Panc1 (cell line): ENCODE measurements around the gene EAF2. TPM values are rescaled to one million over a fixed set of nuclear protein-coding genes. Genes with fewer than 3 reads are reported as not detected.

Experiments
- ATAC-seq: fragments of 200-7000 bp; cut with Tn5 transposase; 2 replicates; pipeline ENCODE4 v1.9.1; 2020; ENCODE audit warnings: mild to moderate bottlenecking, moderate library complexity
- BruUV-seq: library from RNA; stranded (reverse); fragments of 400-500 nt; replicated peaks from 2 replicates; lab custom pipeline; 2021; lab: Mats Ljungman, UMichigan
- CTCF ChIA-PET: fragments of 300-600 bp; sonication (Branson Sonifier 250); formaldehyde crosslinking; loops from one replicate; lab custom pipeline; 2022; ENCODE audit warnings: antibody characterized with exemption; lab: Charles Lee
- POLR2A ChIA-PET: fragments of 300-600 bp; sonication (Branson Sonifier 250); formaldehyde crosslinking; loops from one replicate; lab custom pipeline; 2022; ENCODE audit warnings: antibody characterized with exemption; lab: Charles Lee
- DNase-seq: peaks from one replicate; pipeline ENCODE4 v3.0.0-alpha.2; 2010; ENCODE audit warnings: low read depth, low spot score
- H3K27ac ChIP-seq: 2 replicates; pipeline ENCODE4 v1.5.1; 2011; ENCODE audit warnings: mild to moderate bottlenecking, low read length, inconsistent platforms
- H3K27me3 ChIP-seq: fragments of 200-500 bp; sonication (Bioruptor generic); 2 replicates; pipeline ENCODE4 v1.6.0; 2014; ENCODE audit warnings: low read length, inconsistent platforms; ENCODE audit not compliant: control insufficient read depth, insufficient read depth
- H3K36me3 ChIP-seq: fragments of 200-500 bp; sonication (Bioruptor generic); 2 replicates; pipeline ENCODE4 v1.5.1; 2014; ENCODE audit warnings: inconsistent platforms, mild to moderate bottlenecking, low read length, moderate library complexity; ENCODE audit not compliant: control insufficient read depth, insufficient read depth
- H3K4me1 ChIP-seq: 2 replicates; pipeline ENCODE4 v1.5.1; 2011; ENCODE audit warnings: inconsistent platforms, mild to moderate bottlenecking, low read length, moderate library complexity; ENCODE audit not compliant: control insufficient read depth, insufficient read depth
- H3K4me3 ChIP-seq, 2 experiments: 2 replicates each; pipeline ENCODE4 v1.5.1; 2011 to 2012; ENCODE audit warnings: low read depth in 2 of 2, low read length in 2 of 2, mild to moderate bottlenecking in 2 of 2, inconsistent platforms in 1 of 2, moderate library complexity in 1 of 2
- H3K9me3 ChIP-seq: fragments of 200-500 bp; sonication (Bioruptor generic); 2 replicates; pipeline ENCODE4 v1.5.1; 2014; ENCODE audit warnings: low read depth, mild to moderate bottlenecking, inconsistent platforms, low read length, moderate library complexity; ENCODE audit not compliant: control insufficient read depth, insufficient read depth
- CTCF ChIP-seq: fragments of 450-650 bp; IDR thresholded peaks from 2 replicates; pipeline ENCODE4 v1.5.1; 2017; ENCODE audit warnings: mild to moderate bottlenecking
- POLR2AphosphoS5 ChIP-seq: IDR thresholded peaks from 2 replicates; pipeline ENCODE4 v1.6.1; 2012; ENCODE audit warnings: mild to moderate bottlenecking, low read depth, low read length, moderate library complexity
- SIN3A ChIP-seq: IDR thresholded peaks from 2 replicates; pipeline ENCODE4 v1.6.1; 2012; ENCODE audit warnings: low read depth, mild to moderate bottlenecking, low read length, moderate library complexity, borderline replicate concordance; ENCODE audit not compliant: insufficient read depth
- TCF7L2 ChIP-seq: IDR thresholded peaks from 2 replicates; pipeline ENCODE4 v1.6.1; 2011; ENCODE audit warnings: mild to moderate bottlenecking, low read depth, low read length, inconsistent platforms
- in situ Hi-C: cut with HindIII; loops from 2 replicates; pipeline ENCODE4 v1.10.0; 2016; ENCODE audit warnings: low sequenced_read_pairs, low pct_unique_long_range_greater_than_20kb
- intact Hi-C: fragments of 100-400 bp; cut with micrococcal nuclease; formaldehyde crosslinking; loops from one replicate; pipeline ENCODE4 v1.10.0; 2022; ENCODE audit not compliant: unreplicated experiment
- total RNA-seq: library from RNA; stranded (reverse); gene quantifications from one replicate; pipeline ENCODE4 v1.2.1, GENCODE V29; 2021; ENCODE audit not compliant: unreplicated experiment
- TF ChIP-seq, protein P1 (sequence below), 2 experiments: IDR thresholded peaks; 2 replicates each; pipeline ENCODE4 v1.6.1; 2011 to 2012; ENCODE audit warnings: low read depth in 2 of 2, control low read depth in 1 of 2, low read length in 1 of 2, mild to moderate bottlenecking in 1 of 2, moderate library complexity in 1 of 2; ENCODE audit not compliant: insufficient read depth in 1 of 2

Gene EAF2
- total RNA-seq, 1 experiment from 2014 or later: 5.3 TPM

- H3K4me3 ChIP-seq: no peak overlapping the region
- ChIA-PET POLR2A (no interaction called here), CTCF (interaction anchor here (0.6 kb wide), 1 partner anchor 220 kb away, joined by 7 read pairs; no protein-coding TSS in a partner anchor)
- no peaks in the 10 kb centered on the region for H3K4me1 ChIP-seq
- DNase-seq (no peak), ATAC-seq (no peak)
- no peak overlapping the region for H3K27ac ChIP-seq
- H3K9me3 ChIP-seq: peaks cover 18% of the 10 kb centered on the region
- no TSS peak for BruUV-seq
- peaks cover 13% of the 10 kb centered on the region; the same call in 1 of the 2 replicates for H3K36me3 ChIP-seq
- intact Hi-C loops: no loop called here
- TF ChIP-seq SIN3A: no peak
- H3K27me3 ChIP-seq: no peaks in the 10 kb centered on the region
- in situ Hi-C loops: no loop called here
Measured at GRCh38 chr3:121819236-121819635, 15.8 kb upstream of the EAF2 start.

DNA sequence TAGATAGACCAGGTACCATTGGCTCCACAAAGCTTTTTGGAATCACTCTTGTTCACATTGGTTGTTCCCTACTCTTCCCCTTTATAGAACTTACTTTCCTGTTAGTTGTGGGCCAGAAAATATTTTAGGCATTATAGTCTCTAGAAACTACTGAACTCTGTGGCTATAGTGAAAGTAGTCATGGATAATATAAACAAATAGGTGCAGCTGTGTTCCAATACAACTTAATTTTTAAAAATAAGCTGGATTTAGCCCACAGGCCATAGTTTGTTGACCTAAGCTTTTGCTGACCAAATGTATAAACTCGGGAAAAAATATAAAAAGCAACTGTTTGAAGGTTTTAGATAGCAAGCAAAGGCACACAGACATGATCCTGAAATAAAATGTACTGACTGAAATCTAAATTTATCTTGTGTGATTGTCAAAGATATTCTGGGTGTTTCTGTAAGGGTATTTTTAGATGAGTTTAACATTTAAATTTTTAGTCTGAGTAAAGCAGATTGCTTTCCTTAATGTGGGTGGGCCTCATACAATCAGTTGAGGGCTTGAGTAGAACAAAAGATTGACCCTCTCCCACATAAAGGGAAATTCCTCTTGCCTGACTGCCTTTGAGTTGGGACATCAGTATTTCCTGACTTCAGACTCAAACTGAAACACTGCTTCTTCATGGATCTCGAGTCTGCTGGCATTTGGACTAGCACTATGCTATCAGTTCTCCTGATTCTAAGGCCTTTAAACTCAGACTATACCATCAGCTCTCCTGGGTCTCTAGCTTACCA lies 13.4 kb upstream of the EAF2 start:
- ChIA-PET POLR2A (no interaction called here), CTCF (no interaction called here)
- Histone ChIP-seq H3K27ac (no peak overlapping the region), H3K27me3 (no peaks in the 10 kb centered on the region), H3K4me1 (no peaks in the 10 kb centered on the region), H3K4me3 (no peak overlapping the region), H3K9me3 (peaks cover 22% of the 10 kb centered on the region), H3K36me3 (peaks cover 32% of the 10 kb centered on the region)
- intact Hi-C loops (no loop called here), in situ Hi-C loops (no loop called here)
- no peak for DNase-seq
- TF ChIP-seq SIN3A: no peak
- no peak for TF ChIP-seq POLR2AphosphoS5
- TF ChIP-seq, protein P1, sequence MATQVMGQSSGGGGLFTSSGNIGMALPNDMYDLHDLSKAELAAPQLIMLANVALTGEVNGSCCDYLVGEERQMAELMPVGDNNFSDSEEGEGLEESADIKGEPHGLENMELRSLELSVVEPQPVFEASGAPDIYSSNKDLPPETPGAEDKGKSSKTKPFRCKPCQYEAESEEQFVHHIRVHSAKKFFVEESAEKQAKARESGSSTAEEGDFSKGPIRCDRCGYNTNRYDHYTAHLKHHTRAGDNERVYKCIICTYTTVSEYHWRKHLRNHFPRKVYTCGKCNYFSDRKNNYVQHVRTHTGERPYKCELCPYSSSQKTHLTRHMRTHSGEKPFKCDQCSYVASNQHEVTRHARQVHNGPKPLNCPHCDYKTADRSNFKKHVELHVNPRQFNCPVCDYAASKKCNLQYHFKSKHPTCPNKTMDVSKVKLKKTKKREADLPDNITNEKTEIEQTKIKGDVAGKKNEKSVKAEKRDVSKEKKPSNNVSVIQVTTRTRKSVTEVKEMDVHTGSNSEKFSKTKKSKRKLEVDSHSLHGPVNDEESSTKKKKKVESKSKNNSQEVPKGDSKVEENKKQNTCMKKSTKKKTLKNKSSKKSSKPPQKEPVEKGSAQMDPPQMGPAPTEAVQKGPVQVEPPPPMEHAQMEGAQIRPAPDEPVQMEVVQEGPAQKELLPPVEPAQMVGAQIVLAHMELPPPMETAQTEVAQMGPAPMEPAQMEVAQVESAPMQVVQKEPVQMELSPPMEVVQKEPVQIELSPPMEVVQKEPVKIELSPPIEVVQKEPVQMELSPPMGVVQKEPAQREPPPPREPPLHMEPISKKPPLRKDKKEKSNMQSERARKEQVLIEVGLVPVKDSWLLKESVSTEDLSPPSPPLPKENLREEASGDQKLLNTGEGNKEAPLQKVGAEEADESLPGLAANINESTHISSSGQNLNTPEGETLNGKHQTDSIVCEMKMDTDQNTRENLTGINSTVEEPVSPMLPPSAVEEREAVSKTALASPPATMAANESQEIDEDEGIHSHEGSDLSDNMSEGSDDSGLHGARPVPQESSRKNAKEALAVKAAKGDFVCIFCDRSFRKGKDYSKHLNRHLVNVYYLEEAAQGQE (IDR thresholded peaks at IDR 0.05; ENCODE audit: insufficient read depth in 1 of 2, low read depth in 2 of 2, low read length in 1 of 2): no peak
- TF ChIP-seq CTCF: no peak
- no peak for TF ChIP-seq TCF7L2
- no peak for ATAC-seq
- no TSS peak for BruUV-seq

DNA sequence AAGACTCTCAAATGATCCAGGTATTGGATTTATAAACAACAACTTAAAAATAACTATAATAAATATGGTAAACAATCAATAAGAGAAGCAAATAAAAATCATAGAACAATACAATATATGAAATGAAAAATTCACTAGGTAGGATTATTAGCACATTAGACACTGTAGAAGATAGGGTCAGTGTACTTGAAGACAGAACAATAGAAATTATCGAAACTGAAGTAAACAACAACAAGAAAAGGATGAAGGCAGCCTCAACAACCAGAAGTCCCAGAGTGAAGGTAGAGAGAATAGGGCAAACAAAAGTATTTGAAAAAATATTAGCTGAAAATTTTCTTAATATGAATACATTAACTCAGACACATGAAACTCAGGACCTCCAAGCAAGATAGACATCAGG lies 12.0 kb upstream of the EAF2 start:
- DNase-seq (no peak), ATAC-seq (no peak)
- no peak for TF ChIP-seq SIN3A
- TF ChIP-seq POLR2AphosphoS5: no peak
- TF ChIP-seq TCF7L2: no peak
- no peak for TF ChIP-seq CTCF
- TF ChIP-seq, protein P1 (IDR thresholded peaks at IDR 0.05; ENCODE audit: insufficient read depth in 1 of 2, low read depth in 2 of 2, low read length in 1 of 2): no peak
- intact Hi-C loops (no loop called here), in situ Hi-C loops (no loop called here)
- peaks cover 43% of the 10 kb centered on the region for H3K36me3 ChIP-seq
- peaks cover 22% of the 10 kb centered on the region for H3K9me3 ChIP-seq
- H3K27ac ChIP-seq: no peak overlapping the region
- BruUV-seq: no TSS peak
- no peaks in the 10 kb centered on the region for H3K27me3 ChIP-seq
- POLR2A ChIA-PET: no interaction called here
- CTCF ChIA-PET: no interaction called here
- no peaks in the 10 kb centered on the region for H3K4me1 ChIP-seq
- H3K4me3 ChIP-seq: no peak overlapping the region
